GM19468 (cell line): ENCODE data around the gene RAD23B.
"Not testable (repeated sequence)": the region's sequence is repeated elsewhere in the genome, so short reads cannot be mapped to it uniquely, and the experiment has no call there.

Source experiments
- ATAC-seq: cut with Tn5 transposase; IDR thresholded peaks from one replicate; pipeline ENCODE4 v1.9.1; 2021; ENCODE audit warnings: mild to moderate bottlenecking, moderate library complexity, moderate number of reproducible peaks; ENCODE audit not compliant: unreplicated experiment; ENCODE audit errors: extremely low read depth

The RAD23B gene

DNA sequence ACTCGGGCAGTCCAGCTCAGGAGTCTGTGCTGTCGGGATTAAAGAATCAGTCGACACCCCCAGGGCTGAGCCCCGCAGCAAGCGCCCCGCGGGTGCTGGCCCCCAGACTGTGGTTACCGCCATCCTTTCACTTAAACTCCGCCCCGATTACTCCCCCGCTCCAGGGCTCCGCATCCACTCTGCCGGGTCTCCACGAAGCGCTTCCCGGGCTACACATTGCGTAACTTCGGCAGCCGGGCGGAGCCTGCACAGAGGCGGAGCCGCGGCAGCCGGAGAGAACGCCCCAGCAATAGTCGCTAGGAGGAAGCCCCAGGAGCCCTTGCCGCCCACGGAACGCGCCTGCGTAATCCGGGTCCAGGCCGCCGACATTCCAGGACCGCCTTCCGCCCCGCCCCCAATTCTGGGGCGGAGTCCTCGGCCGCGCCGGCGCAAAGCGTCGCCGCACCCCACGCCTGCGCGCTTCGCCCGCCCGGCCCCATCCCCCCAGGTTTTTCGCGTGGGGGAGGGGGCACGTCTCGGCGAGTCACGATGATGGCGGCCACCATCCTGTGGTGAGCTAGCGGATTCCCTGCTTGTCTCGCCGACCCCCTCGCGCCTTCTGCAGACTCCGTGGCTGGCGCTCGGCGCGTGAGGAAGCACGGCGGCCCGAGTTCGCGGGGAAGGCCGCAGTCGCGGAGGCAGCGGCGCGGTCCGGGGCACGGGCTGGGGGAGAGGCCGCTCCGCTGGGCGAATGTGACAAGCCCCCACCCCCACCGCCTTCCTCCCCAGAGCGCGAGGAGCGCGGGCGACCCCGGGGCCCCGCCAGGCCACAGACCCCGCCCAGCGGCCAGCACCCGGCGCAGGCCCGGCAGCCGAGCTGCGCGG is at the start of gene RAD23B:
Gene RAD23B (plus strand): TSS at position 521 of the 864 bp plus-strand sequence. CDS start 351 bp downstream, outside the sequence.
- peak; percentile 85 for ATAC-seq

DNA sequence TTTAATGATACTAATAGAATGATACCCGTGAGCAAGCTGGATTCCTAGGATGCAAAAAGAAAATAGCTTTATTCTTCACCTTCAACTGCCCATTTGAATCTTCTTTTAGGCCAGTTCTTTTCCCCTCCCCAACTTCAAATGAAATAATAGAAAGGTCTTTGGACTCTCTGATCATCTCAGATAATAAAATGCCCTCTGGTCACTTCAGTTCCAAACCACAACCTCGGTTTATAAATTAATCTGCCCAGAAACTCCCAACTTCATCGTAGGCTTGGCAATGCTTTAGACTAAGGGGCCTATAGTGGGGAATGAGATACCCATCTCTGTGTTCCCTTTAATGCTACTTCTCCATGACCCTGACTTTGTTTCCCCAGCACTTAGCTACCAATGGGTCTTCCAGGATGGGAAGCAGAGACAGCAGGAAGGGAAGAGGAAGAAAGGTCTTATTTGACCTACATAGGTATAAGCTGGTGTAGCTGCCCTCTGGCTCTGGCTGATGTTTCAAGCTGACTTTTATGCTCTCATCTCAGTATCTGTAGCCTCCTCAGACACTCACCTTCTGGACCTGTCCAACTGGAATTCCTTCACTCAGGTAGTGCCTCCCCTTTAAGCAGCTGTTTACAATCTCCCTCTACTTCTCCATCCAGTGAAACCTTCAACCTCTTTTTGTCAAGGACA is 47.2 kb upstream of the RAD23B start:
- ATAC-seq, result no peak

- ATAC-seq, result no peak
Measured at GRCh38 chr9:107237873-107238272, 45.2 kb upstream of the RAD23B start.

DNA sequence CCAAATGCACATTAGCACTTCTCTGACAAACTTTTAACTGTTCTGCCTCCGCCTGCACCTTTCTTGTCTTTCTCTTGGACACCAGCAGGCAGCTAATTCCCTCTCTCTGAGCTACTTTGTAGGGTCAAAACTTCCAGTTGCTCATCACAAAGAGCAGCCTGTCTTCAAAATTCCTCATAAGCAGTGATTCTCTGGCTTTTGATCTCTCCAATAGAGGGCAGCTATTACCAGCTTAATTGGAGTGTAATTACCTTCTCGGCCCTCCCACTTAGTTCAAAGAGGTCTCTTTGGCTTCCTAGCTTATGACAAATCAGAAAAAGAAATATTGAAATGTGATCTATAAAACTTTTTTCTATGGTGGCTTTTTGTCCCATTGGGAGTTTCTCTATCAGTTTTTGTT is 43.6 kb upstream of the RAD23B start:
- ATAC-seq, result no peak

- ATAC-seq, result no peak
Measured at GRCh38 chr9:107240260-107240659, 42.8 kb upstream of the RAD23B start.

DNA sequence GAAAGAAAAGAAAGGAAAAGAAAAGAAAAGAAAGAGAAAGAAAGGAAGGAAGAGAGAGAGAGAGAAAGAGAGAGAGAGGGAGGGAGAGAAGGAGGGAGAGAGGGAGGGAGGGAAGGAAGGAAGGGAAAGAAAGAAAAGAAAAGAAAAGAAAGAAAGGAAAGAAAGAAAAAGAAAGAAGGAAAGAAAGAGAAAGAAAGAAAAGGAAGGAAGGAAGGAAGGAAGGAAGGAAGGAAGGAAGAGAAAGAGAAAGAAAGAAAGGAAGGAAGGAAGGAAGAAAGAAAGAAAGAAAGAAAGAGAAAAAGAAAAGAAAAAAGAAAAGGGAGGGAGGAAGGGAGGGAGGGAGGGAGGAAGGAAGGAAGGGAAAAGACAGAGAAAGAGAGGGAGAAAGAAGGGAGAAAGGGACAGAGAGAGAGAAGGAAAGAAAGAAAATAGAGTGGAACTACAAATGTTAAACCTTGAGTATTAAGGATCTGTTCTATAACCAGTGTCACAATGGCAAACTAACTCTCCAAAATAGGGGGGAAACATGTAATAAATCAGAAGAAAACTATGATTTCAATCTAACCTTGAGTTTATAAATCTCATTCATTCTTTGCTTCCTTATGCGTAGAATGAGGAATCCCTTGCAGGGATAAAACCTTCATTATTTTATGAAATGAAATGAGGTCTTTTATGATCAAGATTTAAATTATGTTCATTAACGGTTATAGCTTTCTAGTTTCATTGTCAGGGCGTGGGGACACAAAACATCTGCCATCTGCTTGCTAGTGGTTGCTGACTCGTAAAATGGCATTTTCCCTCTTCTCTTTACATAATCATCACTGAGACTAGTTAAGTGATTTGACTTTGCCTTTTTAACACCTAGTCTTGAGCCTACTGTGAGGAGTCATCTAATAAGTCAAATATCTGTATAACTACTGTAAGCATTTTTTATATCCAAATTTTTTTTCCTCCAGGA is 40.7 kb upstream of the RAD23B start:
- ATAC-seq, result no peak

DNA sequence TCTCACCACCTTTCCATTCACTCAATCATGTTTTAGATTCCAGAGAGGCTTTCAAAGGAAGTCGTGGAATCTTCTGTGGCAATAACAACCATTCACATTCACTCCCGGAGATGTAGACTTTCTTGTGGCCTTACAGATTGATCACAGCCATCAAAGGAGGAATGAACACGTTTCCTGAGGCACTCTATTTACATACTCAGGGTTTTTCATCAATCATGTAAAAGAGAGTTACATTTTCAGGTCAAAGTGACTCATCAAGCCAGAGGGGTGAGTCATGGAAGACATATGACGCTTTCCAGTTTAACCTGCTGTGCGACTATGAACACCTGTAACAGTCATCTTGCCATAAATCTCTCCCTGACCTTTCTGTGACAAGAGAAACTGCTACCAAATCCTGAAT is 39.3 kb upstream of the RAD23B start:
- ATAC-seq, result peak; percentile 45

- no peak for ATAC-seq
Measured at GRCh38 chr9:107246259-107247254, 36.5 kb upstream of the RAD23B start.

GRCh38 chr9:107248714-107249113 is 34.4 kb upstream of the RAD23B start:
- no peak for ATAC-seq

DNA sequence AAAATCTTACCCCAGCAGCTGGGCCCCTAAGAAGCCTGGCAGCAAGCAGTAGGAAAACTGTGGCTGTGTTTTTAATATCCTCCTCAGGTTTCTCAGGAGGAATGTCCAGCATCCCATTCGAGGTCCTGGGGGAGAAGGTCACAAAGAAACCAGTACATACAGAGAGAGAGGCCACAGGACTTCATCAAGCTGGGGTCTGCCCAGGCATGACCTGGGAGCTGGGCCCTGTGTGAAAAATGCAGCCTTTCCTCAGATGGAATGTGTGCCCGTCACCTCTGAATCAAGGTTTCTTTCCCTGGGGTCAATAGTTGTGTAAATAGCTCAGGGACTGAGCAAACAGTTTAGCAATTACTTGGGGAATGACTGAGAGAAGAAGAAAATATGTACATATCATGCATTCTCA is 33.9 kb upstream of the RAD23B start:
- ATAC-seq, result no peak

DNA sequence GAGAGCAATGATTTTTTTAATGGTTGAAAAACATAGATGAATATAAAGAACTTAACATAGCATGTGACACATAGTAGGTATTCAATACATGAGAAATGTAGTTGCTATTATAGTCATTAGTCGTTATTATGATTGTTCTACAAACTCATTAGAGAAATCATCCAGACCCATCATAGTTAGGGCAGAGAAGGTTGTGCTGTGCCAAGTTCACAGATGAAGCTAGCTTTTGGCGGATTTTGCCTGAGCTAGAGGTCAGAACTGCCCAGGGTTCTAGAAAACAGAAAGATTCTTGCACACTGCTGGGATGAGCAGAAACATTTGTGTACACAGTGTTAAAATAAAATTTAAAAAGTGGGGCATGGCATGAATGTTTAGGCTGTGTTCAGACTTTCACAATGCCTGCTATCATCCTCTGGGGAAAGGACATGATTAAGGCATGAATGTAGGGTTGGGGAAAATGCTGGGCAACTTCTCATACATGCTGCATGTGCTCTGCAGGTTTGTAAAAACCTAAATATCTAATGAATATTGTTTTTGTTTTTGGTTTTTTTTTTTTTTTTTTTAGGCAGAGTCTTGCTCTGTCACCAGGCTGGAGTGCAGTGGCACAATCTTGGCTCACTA is 33.3 kb upstream of the RAD23B start:
- no peak for ATAC-seq

DNA sequence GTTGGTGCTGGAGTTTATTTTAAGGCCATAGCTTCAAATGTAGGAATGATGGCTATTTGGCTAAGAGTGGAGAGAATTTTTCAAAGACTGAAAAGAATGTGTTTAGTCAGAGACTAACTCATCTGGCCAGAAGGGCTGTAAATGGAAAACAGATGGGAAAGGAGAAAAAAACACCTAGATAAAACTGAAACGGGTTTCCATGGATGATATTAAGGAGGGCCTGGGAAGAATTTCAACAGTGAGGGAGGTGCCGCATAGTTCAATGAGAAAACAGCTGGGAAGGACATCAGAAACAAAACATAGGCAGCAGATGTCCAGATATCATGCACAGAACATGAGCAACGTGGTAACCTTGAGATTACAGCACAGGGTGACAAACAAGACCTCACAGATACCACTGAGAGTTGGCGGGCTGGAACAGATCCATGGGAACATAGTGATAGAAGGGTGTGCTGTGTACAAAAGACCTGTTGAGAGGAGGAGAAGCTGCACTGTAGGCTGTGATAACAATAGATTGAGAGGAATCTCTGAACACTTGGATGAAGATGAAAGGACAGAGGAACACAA is 31.2 kb upstream of the RAD23B start:
- no peak for ATAC-seq

DNA sequence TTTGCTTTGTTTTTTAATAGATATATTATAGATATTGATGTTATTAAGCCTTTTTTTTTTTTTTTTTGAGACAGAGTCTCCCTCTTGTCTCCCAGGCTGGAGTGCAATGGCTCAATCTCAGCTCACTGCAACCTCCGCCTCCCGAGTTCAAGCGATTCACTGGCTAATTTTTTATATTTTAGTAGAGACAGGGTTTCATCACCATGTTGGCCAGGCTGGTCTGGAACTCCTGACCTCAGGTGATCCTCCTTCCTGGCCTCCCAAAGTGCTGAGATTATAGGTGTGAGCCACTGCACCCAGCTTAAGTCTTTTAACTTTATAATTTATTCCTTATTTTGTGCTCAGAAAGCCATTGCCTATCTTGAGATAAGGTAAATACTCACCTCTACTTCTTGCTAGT is 24.2 kb upstream of the RAD23B start:
- no peak for ATAC-seq

- not testable (repeated sequence) for ATAC-seq
Measured at GRCh38 chr9:107259751-107260313, 23.2 kb upstream of the RAD23B start.

- ATAC-seq, result peak; percentile 100
Measured at GRCh38 chr9:107260437-107261081, 22.5 kb upstream of the RAD23B start.

DNA sequence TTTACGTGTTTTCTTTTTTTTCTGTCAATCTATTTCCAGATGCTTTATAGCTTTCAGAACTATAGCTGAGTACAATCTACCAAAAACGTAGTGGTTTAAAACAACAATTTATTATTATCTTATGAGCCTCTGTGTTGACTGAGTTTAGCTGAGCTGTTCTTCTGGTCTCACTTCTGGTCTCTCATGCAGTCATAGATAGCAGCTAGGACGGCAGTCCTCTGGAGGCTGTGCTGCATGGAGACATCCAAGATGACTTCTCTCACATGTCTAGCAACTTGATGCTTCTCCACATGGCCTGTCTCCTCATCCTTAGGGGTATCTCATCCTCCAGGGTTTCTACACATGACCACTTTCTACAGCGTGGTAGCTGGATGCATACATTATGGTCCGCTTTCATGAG is 22.0 kb upstream of the RAD23B start:
- ATAC-seq, result no peak

GRCh38 chr9:107263289-107263688 is 19.8 kb upstream of the RAD23B start:
- ATAC-seq, result no peak
